HepG2 (cell line): ENCODE results near the gene TMEM239. TPM values are rescaled to one million over a fixed set of nuclear protein-coding genes. Genes with fewer than 3 reads are reported as not detected.
A peak's percentile ranks its signal among the peaks of the same experiment; 100 is the strongest.
"Not testable (repeated sequence)": the region's sequence is repeated elsewhere in the genome, so short reads cannot be mapped to it uniquely, and the experiment has no call there.

Source experiments
- ATAC-seq: fragments of 200-7000 bp; cut with Tn5 transposase; 3 replicates; pipeline ENCODE4 v1.9.1; 2020; ENCODE audit warnings: mild to moderate bottlenecking, moderate library complexity
- BruUV-seq: library from RNA; stranded (reverse); fragments of 400-500 nt; replicated peaks from 2 replicates; lab custom pipeline; 2021; lab: Mats Ljungman, UMichigan
- CTCF ChIA-PET: fragments of 300-600 bp; formaldehyde crosslinking; extraction: SDS; loops from one replicate; lab custom pipeline; 2021; ENCODE audit warnings: low total read pairs, inconsistent platforms, low intra/inter-chr PET ratio; lab: Yijun Ruan, JAX
- POLR2A ChIA-PET: fragments of 350-600 bp; sonication (Branson Sonifier 250); formaldehyde crosslinking; loops from one replicate; lab custom pipeline; 2020; ENCODE audit warnings: antibody characterized with exemption, inconsistent platforms; lab: Yijun Ruan, JAX
- DNase-seq: peaks from one replicate; pipeline ENCODE4 v3.0.0-alpha.2; 2015; ENCODE audit warnings: low spot score
- FAIRE-seq: peaks from 3 replicates; lab custom pipeline; 2011; peaks lifted over from hg19 to GRCh38; lab: Jason Lieb, UNC
- H2AFZ ChIP-seq: one replicate; pipeline ENCODE4 v1.6.1; 2011; ENCODE audit warnings: low read length, inconsistent platforms
- H3K27ac ChIP-seq: fragments of 300-600 bp; 3 replicates; pipeline ENCODE4 v1.8.0; 2011; ENCODE audit warnings: mixed run types, mild to moderate bottlenecking, mixed read lengths, low read length, inconsistent platforms; ENCODE audit not compliant: insufficient read depth; ENCODE audit errors: extremely low read length
- H3K27me3 ChIP-seq, 2 experiments: fragments of 200-600 bp in 1 of 2; 2 replicates in 1 of 2; 3 replicates in 1 of 2; pipeline versions ENCODE4 v1.6.0 to v1.8.0; 2011; ENCODE audit warnings: low read length in 2 of 2, mild to moderate bottlenecking in 2 of 2, moderate library complexity in 2 of 2, inconsistent platforms in 1 of 2; ENCODE audit not compliant: insufficient read depth in 2 of 2, control insufficient read depth in 1 of 2
- H3K36me3 ChIP-seq, 2 experiments: fragments of 200-600 bp in 1 of 2; replicated peaks in 1 of 2; 2 replicates in 1 of 2; 3 replicates in 1 of 2; pipeline versions ENCODE4 v1.5.1 to v1.8.0; 2011; ENCODE audit warnings: low read length in 2 of 2, inconsistent platforms in 1 of 2; ENCODE audit not compliant: insufficient read depth in 2 of 2, control insufficient read depth in 1 of 2
- H3K4me1 ChIP-seq: 2 replicates; pipeline ENCODE4 v1.5.1; 2012; ENCODE audit warnings: low read length, inconsistent platforms; ENCODE audit not compliant: insufficient read depth
- H3K4me2 ChIP-seq: 2 replicates; pipeline ENCODE4 v1.6.0; 2011; ENCODE audit warnings: low read depth, low read length, inconsistent platforms
- H3K4me3 ChIP-seq, 3 experiments: fragments of 200-600 bp in 1 of 3; sonication (generic), shearing (Covaris generic) in 1 of 3; replicated peaks in 1 of 3; 2 replicates each; pipeline ENCODE4 v1.5.1; 2011 to 2016; ENCODE audit warnings: low read length in 3 of 3, inconsistent platforms in 2 of 3, low read depth in 2 of 3, mild to moderate bottlenecking in 2 of 3, control low read depth in 1 of 3, mixed read lengths in 1 of 3; ENCODE audit not compliant: insufficient read depth in 1 of 3
- H3K79me2 ChIP-seq: one replicate; pipeline ENCODE4 v1.6.1; 2011; ENCODE audit warnings: low read length, inconsistent platforms; ENCODE audit not compliant: insufficient read depth
- H3K9ac ChIP-seq: 2 replicates; pipeline ENCODE4 v1.6.0; 2011; ENCODE audit warnings: mild to moderate bottlenecking, low read depth, low read length, inconsistent platforms; ENCODE audit not compliant: insufficient read depth
- H3K9me3 ChIP-seq: 2 replicates; pipeline ENCODE4 v1.5.1; 2012; ENCODE audit warnings: mild to moderate bottlenecking, low read length
- H4K20me1 ChIP-seq: 2 replicates; pipeline ENCODE4 v1.6.0; 2011; ENCODE audit warnings: inconsistent platforms, mild to moderate bottlenecking, low read length, moderate library complexity; ENCODE audit not compliant: insufficient read depth
- ATF3 ChIP-seq: sonication (generic); formaldehyde crosslinking; IDR thresholded peaks from 2 replicates; pipeline ENCODE4 v1.4.0; 2020; ENCODE audit warnings: missing genetic modification reagents
- ETS1 ChIP-seq: sonication (generic); formaldehyde crosslinking; IDR thresholded peaks from 2 replicates; pipeline ENCODE4 v1.4.0; 2020; ENCODE audit warnings: missing genetic modification reagents
- FOSL2 ChIP-seq: sonication (generic); formaldehyde crosslinking; IDR thresholded peaks from 2 replicates; pipeline ENCODE4 v1.4.0; 2020; ENCODE audit warnings: missing genetic modification reagents
- HDAC6 ChIP-seq: fragments of 200-600 bp; sonication (generic); IDR thresholded peaks from 2 replicates; pipeline ENCODE4 v1.7.0; 2017; ENCODE audit warnings: mild to moderate bottlenecking, antibody characterized with exemption, low read length, low read depth
- HMG20B ChIP-seq: conservative IDR thresholded peaks from 2 replicates; pipeline ENCODE4 v1.6.1; 2016; ENCODE audit warnings: missing genetic modification reagents, missing compliant biosample characterization
- REPIN1 ChIP-seq: sonication (generic); formaldehyde crosslinking; IDR thresholded peaks from 2 replicates; pipeline ENCODE4 v1.8.0; 2022; ENCODE audit warnings: missing genetic modification reagents, low read depth, mild to moderate bottlenecking, borderline replicate concordance
- SKI ChIP-seq: fragments of 450-650 bp; IDR thresholded peaks from one replicate; pipeline ENCODE4 v1.6.1; 2018; ENCODE audit warnings: mild to moderate bottlenecking; ENCODE audit not compliant: partially characterized antibody
- SMARCC2 ChIP-seq: fragments of 450-650 bp; IDR thresholded peaks from 2 replicates; pipeline ENCODE4 v1.6.1; 2017; ENCODE audit warnings: antibody characterized with exemption, mild to moderate bottlenecking
- ZC3H13 ChIP-seq: sonication (generic); formaldehyde crosslinking; IDR thresholded peaks from 2 replicates; pipeline ENCODE4 v1.8.1; 2023; ENCODE audit warnings: mild to moderate bottlenecking, missing genetic modification reagents, moderate library complexity
- ZNF101 ChIP-seq: sonication (generic); formaldehyde crosslinking; IDR thresholded peaks from 2 replicates; pipeline ENCODE4 v1.4.0; 2020; ENCODE audit warnings: mild to moderate bottlenecking, low read depth, missing genetic modification reagents, borderline replicate concordance
- ZNF512B ChIP-seq: sonication (generic); formaldehyde crosslinking; IDR thresholded peaks from 2 replicates; pipeline ENCODE4 v1.5.1; 2020; ENCODE audit warnings: missing genetic modification reagents, mild to moderate bottlenecking, borderline replicate concordance
- ZNF788 ChIP-seq: sonication (generic); formaldehyde crosslinking; IDR thresholded peaks from 2 replicates; pipeline ENCODE4 v1.5.0; 2020; ENCODE audit warnings: mild to moderate bottlenecking, missing genetic modification reagents, borderline replicate concordance
- ZNF792 ChIP-seq: IDR thresholded peaks from 2 replicates; pipeline ENCODE4 v1.6.1; 2016
- ZSCAN30 ChIP-seq: sonication (generic); formaldehyde crosslinking; IDR thresholded peaks from 2 replicates; pipeline ENCODE4 v1.5.0; 2020; ENCODE audit warnings: mild to moderate bottlenecking, missing genetic modification reagents
- WGBS: methylation state at CpG from one replicate; pipeline ENCODE4 v1.1.6; 2017; ENCODE audit warnings: low lambda C conversion rate; 5-methylcytosine and 5-hydroxymethylcytosine counted together
- in situ Hi-C: cut with HindIII; loops from 2 replicates; pipeline ENCODE4 v1.10.0; 2017; ENCODE audit warnings: low pct_unique_long_range_greater_than_20kb; ENCODE audit not compliant: extremely low pct_ligation_motif_present
- intact Hi-C: fragments of 100-400 bp; cut with micrococcal nuclease; formaldehyde crosslinking; loops from one replicate; pipeline ENCODE4 v1.10.0; 2022; ENCODE audit not compliant: unreplicated experiment
- polyA plus RNA-seq, 8 experiments: library from polyadenylated mRNA; depleted of rRNA in 3 of 8; stranded (reverse) in 7 of 8; unstranded in 1 of 8; fragments of >200 nt; fragmentation: Illumina TruSeq in 4 of 8; extraction: Trizol in 4 of 8; gene quantifications; 2 replicates each; pipeline versions ENCODE4 v1.2.1 to v1.2.3, GENCODE V29; 2011 to 2016; ENCODE audit warnings: low read depth in 4 of 8, missing spikeins in 1 of 8, mixed read lengths in 1 of 8; ENCODE audit not compliant: insufficient read depth in 1 of 8
- total RNA-seq, 5 experiments: library from RNA; depleted of rRNA; stranded (reverse); fragments of >200 nt; fragmentation: Illumina TruSeq; extraction: Trizol; gene quantifications; 2 replicates each; pipeline ENCODE4 v1.2.3, GENCODE V29; 2016; ENCODE audit warnings: low read depth in 1 of 5

Gene TMEM239
- total and polyA plus RNA-seq, 2 of the 13 experiments (the other 11 are each of a cell fraction or from before 2014, with no cell fraction given), result not detected

- TF ChIP-seq SMARCC2 (no peak), SKI (no peak), ZNF101 (CRISPR knock-in tag) (no peak), ZNF792 (no peak), ATF3 (CRISPR knock-in tag) (no peak), ZSCAN30 (CRISPR knock-in tag) (no peak), ZNF788 (no peak)
Observed at GRCh38 chr20:2829376-2829775, 13.2 kb downstream of the TMEM239 start (continued).

GRCh38 chr20:2831206-2831605, 15.0 kb downstream of the TMEM239 start:
- WGBS, result 64% methylated on average over 7 of the region's 7 CpGs
- H2AFZ ChIP-seq, H3K27ac ChIP-seq, H3K9ac ChIP-seq, H3K79me2 ChIP-seq, BruUV-seq, DNase-seq, FAIRE-seq, H3K4me2 ChIP-seq, H4K20me1 ChIP-seq, CTCF ChIA-PET, ATAC-seq, H3K9me3 ChIP-seq, in situ Hi-C loops, H3K27me3 ChIP-seq, H3K36me3 ChIP-seq, intact Hi-C loops, H3K4me3 ChIP-seq: not testable (repeated sequence)
- H3K4me1 ChIP-seq, result peaks cover 11% of the 10 kb centered on the region
- POLR2A ChIA-PET, result interaction anchor here (1.6 kb wide), 1 partner anchor 9 kb away, joined by 4 read pairs; the partner anchor contains the start of genes PCED1A and VPS16

- H3K9me3 ChIP-seq, result no peaks in the 10 kb centered on the region
- ChIA-PET CTCF (no interaction called here), POLR2A (no interaction called here)
- BruUV-seq, result TSS peak; percentile 11
- intact Hi-C loops, result no loop called here
- H3K4me3 ChIP-seq, result no peak overlapping the region
- H3K27me3 ChIP-seq, result no peaks in the 10 kb centered on the region
- ATAC-seq (no peak), FAIRE-seq (no peak), DNase-seq (no peak)
- no peak overlapping the region for H3K4me2 ChIP-seq
- in situ Hi-C loops, result no loop called here
- H4K20me1 ChIP-seq, result no peaks in the 10 kb centered on the region
- peaks cover 18% of the 10 kb centered on the region for H3K4me1 ChIP-seq
- peaks cover 4 to 11% of the 10 kb centered on the region in 2 experiments; a peak in 3 of 5 replicates for H3K36me3 ChIP-seq
- 96% methylated on average over 1 of the region's 1 CpG for WGBS
- H3K79me2 ChIP-seq, result no peaks in the 10 kb centered on the region
- TF ChIP-seq HDAC6, result no peak
- no peak for TF ChIP-seq FOSL2
- TF ChIP-seq ETS1 (CRISPR knock-in tag), result no peak
- no peak for TF ChIP-seq ZNF512B (CRISPR knock-in tag)
- TF ChIP-seq REPIN1 (CRISPR knock-in tag), result no peak
- no peak for TF ChIP-seq ZC3H13 (CRISPR knock-in tag)
- TF ChIP-seq HMG20B (CRISPR knock-in tag), result no peak
- no peak overlapping the region for H2AFZ ChIP-seq
- no peak overlapping the region for H3K27ac ChIP-seq
- H3K9ac ChIP-seq, result no peak overlapping the region
Observed at GRCh38 chr20:2833761-2834160, 17.6 kb downstream of the TMEM239 start.
